Kidney epithelial cell (primary cell): Measurements from ENCODE around the gene ZC3H8. TPM values are rescaled to one million over a fixed set of nuclear protein-coding genes. Genes with fewer than 3 reads are reported as not detected.
"Not testable (repeated sequence)": the region's sequence is repeated elsewhere in the genome, so short reads cannot be mapped to it uniquely, and the experiment has no call there.

Source experiments
- DNase-seq: peaks from one replicate; pipeline ENCODE4 v3.0.0-alpha.2; 2010; ENCODE audit warnings: low read depth
- H3K27me3 ChIP-seq: 2 replicates; pipeline ENCODE4 v1.6.0; 2011; ENCODE audit warnings: low read length; ENCODE audit not compliant: control insufficient read depth, insufficient read depth
- H3K36me3 ChIP-seq: 2 replicates; pipeline ENCODE4 v1.5.1; 2011; ENCODE audit warnings: low read length; ENCODE audit not compliant: control insufficient read depth, insufficient read depth
- H3K4me3 ChIP-seq: 2 replicates; pipeline ENCODE4 v1.5.1; 2011; ENCODE audit warnings: low read depth, mild to moderate bottlenecking, control low read depth, low read length
- total RNA-seq: library from RNA; depleted of rRNA; stranded (reverse); fragments of >200 nt; gene quantifications from 2 replicates; pipeline ENCODE4 v1.2.3, GENCODE V29; 2015
- TF ChIP-seq, protein P1 (sequence below): IDR thresholded peaks from 2 replicates; pipeline ENCODE4 v1.5.1; 2011; ENCODE audit warnings: mild to moderate bottlenecking, moderate library complexity, low read length, control low read depth, inconsistent platforms; ENCODE audit not compliant: insufficient read depth, poor library complexity, severe bottlenecking

Gene ZC3H8
- total RNA-seq, 1 donor from 2014 or later = 47.5 TPM

DNA sequence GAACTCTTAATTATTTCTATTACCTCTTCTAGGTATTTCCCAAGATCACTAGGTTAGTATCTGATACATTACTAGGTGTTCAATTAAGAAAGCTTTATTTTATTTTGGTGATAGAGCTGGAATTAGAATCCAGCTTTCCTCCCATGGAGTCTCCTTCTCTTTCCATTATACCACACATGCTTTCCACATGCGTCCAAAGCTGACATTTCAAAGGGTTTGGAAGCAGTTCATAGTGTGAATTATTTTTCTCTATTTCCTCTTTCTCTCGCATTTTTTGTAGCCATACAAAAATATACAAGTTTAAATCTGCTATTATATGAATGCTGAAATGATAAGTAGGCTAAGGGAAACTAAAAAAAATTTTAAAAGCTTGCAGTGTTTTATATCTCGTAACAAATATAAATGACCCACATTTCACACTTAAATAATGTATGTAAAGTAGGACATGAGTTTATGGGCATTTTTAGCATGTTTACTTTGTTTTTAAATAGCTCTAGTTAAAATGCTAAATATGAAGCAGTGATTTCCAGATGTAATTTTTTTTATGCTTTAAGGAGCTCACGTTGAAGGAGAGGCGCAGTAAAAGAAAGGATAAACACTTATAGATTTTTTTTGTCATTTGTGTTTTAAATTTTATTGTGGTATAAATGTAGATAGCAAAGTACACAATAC, 40.7 kb upstream of the ZC3H8 start:
- H3K4me3 ChIP-seq = no peak overlapping the region
- no peak for DNase-seq
- no peaks in the 10 kb centered on the region for H3K27me3 ChIP-seq
- TF ChIP-seq, protein P1, sequence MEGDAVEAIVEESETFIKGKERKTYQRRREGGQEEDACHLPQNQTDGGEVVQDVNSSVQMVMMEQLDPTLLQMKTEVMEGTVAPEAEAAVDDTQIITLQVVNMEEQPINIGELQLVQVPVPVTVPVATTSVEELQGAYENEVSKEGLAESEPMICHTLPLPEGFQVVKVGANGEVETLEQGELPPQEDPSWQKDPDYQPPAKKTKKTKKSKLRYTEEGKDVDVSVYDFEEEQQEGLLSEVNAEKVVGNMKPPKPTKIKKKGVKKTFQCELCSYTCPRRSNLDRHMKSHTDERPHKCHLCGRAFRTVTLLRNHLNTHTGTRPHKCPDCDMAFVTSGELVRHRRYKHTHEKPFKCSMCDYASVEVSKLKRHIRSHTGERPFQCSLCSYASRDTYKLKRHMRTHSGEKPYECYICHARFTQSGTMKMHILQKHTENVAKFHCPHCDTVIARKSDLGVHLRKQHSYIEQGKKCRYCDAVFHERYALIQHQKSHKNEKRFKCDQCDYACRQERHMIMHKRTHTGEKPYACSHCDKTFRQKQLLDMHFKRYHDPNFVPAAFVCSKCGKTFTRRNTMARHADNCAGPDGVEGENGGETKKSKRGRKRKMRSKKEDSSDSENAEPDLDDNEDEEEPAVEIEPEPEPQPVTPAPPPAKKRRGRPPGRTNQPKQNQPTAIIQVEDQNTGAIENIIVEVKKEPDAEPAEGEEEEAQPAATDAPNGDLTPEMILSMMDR = no peak
- H3K36me3 ChIP-seq = no peaks in the 10 kb centered on the region

- no peak for DNase-seq
- no peaks in the 10 kb centered on the region for H3K36me3 ChIP-seq
Measured at GRCh38 chr2:112293636-112294401, 39.0 kb upstream of the ZC3H8 start.

GRCh38 chr2:112290648-112291047, 35.8 kb upstream of the ZC3H8 start:
- DNase-seq = no peak

More at GRCh38 chr2:112293636-112294401, 39.0 kb upstream of the ZC3H8 start:
- Histone ChIP-seq H3K4me3 (no peak overlapping the region), H3K27me3 (no peaks in the 10 kb centered on the region)
- TF ChIP-seq, protein P1 = no peak

GRCh38 chr2:112290088-112290487, 35.2 kb upstream of the ZC3H8 start:
- H3K4me3 ChIP-seq = no peak overlapping the region
- TF ChIP-seq, protein P1 = no peak
- no peaks in the 10 kb centered on the region for H3K27me3 ChIP-seq
- no peak for DNase-seq
- no peaks in the 10 kb centered on the region for H3K36me3 ChIP-seq

More at GRCh38 chr2:112290648-112291047, 35.8 kb upstream of the ZC3H8 start:
- Histone ChIP-seq H3K27me3 (no peaks in the 10 kb centered on the region), H3K36me3 (no peaks in the 10 kb centered on the region), H3K4me3 (no peak overlapping the region)
- TF ChIP-seq, protein P1 = no peak

- not testable (repeated sequence) for H3K4me3 ChIP-seq, DNase-seq, H3K27me3 ChIP-seq, H3K36me3 ChIP-seq
Measured at GRCh38 chr2:112283535-112283934, 28.7 kb upstream of the ZC3H8 start.

DNA sequence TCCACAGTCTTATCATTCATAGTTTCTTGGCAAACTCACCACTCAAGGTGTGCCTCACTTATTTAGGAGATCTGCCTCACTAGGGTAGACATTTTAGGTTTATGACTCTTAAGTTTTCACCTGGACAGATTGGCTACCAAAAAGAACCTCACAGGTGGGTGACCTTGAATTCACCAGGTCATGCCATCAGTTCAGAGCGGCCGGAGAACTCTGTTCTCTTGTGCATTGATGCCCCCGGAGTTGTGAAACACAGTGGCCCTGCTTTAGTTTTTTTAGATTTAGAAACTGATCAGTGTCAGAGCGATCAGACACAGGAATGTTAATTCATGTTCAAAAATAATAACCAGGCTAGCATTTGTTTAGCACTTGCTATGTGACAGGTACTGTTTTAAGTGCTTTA, 27.2 kb upstream of the ZC3H8 start:
- not testable (repeated sequence) for H3K36me3 ChIP-seq, DNase-seq, H3K4me3 ChIP-seq, H3K27me3 ChIP-seq
